Keratinocyte (primary cell): Measurements from ENCODE around the gene TNFSF18. TPM values are rescaled to one million over a fixed set of nuclear protein-coding genes. Genes with fewer than 3 reads are reported as not detected.

Source experiments
- DNase-seq: peaks from one replicate; pipeline ENCODE4 v3.0.0-alpha.2; 2011; ENCODE audit warnings: low read depth, missing footprints, low spot score
- FAIRE-seq: peaks from 2 replicates; lab custom pipeline; 2011; peaks lifted over from hg19 to GRCh38; lab: Jason Lieb, UNC
- H2AFZ ChIP-seq: 2 replicates; pipeline ENCODE4 v1.6.0; 2012; ENCODE audit warnings: low read length, control low read depth, inconsistent platforms; ENCODE audit not compliant: control insufficient read depth
- H3K27ac ChIP-seq: 2 replicates; pipeline ENCODE4 v1.5.1; 2011; ENCODE audit warnings: low read length; ENCODE audit not compliant: control insufficient read depth, insufficient read depth
- H3K27me3 ChIP-seq: 3 replicates; pipeline ENCODE4 v1.6.0; 2011; ENCODE audit warnings: low read length; ENCODE audit not compliant: control insufficient read depth, insufficient read depth; ENCODE audit errors: extremely low read depth
- H3K36me3 ChIP-seq, 2 experiments: 2 replicates in 1 of 2; 3 replicates in 1 of 2; pipeline ENCODE4 v1.5.1; 2011; ENCODE audit warnings: low read length in 2 of 2, mild to moderate bottlenecking in 1 of 2; ENCODE audit not compliant: control insufficient read depth in 2 of 2, insufficient read depth in 2 of 2; ENCODE audit errors: extremely low read depth in 1 of 2
- H3K4me1 ChIP-seq: 3 replicates; pipeline ENCODE4 v1.5.1; 2011; ENCODE audit warnings: low read length; ENCODE audit not compliant: control insufficient read depth, insufficient read depth; ENCODE audit errors: extremely low read depth
- H3K4me2 ChIP-seq: 3 replicates; pipeline ENCODE4 v1.6.0; 2011; ENCODE audit warnings: low read depth, low read length; ENCODE audit not compliant: control insufficient read depth, insufficient read depth; ENCODE audit errors: extremely low read depth
- H3K4me3 ChIP-seq, 3 experiments: fragments of 200-600 bp in 1 of 3; sonication (generic) in 1 of 3; 2 replicates in 2 of 3; 3 replicates in 1 of 3; pipeline ENCODE4 v1.5.1; 2011 to 2016; ENCODE audit warnings: low read length in 3 of 3, mild to moderate bottlenecking in 3 of 3, control low read depth in 2 of 3, inconsistent platforms in 1 of 3, low read depth in 1 of 3, mixed read lengths in 1 of 3, mixed run types in 1 of 3, moderate library complexity in 1 of 3; ENCODE audit not compliant: control insufficient read depth in 2 of 3, insufficient read depth in 2 of 3; ENCODE audit errors: extremely low read depth in 1 of 3
- H3K79me2 ChIP-seq: 2 replicates; pipeline ENCODE4 v1.6.0; 2012; ENCODE audit warnings: low read length; ENCODE audit not compliant: control insufficient read depth, insufficient read depth
- H3K9ac ChIP-seq: 3 replicates; pipeline ENCODE4 v1.6.0; 2011; ENCODE audit warnings: low read length; ENCODE audit not compliant: control insufficient read depth, insufficient read depth; ENCODE audit errors: extremely low read depth
- H3K9me1 ChIP-seq: 3 replicates; pipeline ENCODE4 v1.6.0; 2011; ENCODE audit warnings: low read length; ENCODE audit not compliant: control insufficient read depth, insufficient read depth; ENCODE audit errors: extremely low read depth
- H3K9me3 ChIP-seq: 2 replicates; pipeline ENCODE4 v1.5.1; 2012; ENCODE audit warnings: low read depth, low read length; ENCODE audit not compliant: control insufficient read depth
- H4K20me1 ChIP-seq: 3 replicates; pipeline ENCODE4 v1.6.0; 2011; ENCODE audit warnings: low read length; ENCODE audit not compliant: control insufficient read depth, insufficient read depth; ENCODE audit errors: extremely low read depth
- CTCF ChIP-seq, 3 experiments: IDR thresholded peaks in 1 of 3; conservative IDR thresholded peaks in 1 of 3; optimal IDR thresholded peaks in 1 of 3; 2 replicates in 2 of 3; 3 replicates in 1 of 3; pipeline versions ENCODE3 to v1.5.1; 2011; ENCODE audit warnings: low read length in 3 of 3, mild to moderate bottlenecking in 3 of 3, moderate library complexity in 2 of 3, control low read depth in 1 of 3, inconsistent platforms in 1 of 3; ENCODE audit not compliant: insufficient read depth in 2 of 3; ENCODE audit errors: extremely low read depth in 1 of 3
- EZH2 ChIP-seq: IDR thresholded peaks from one replicate; pipeline ENCODE4 v1.6.1; 2012; ENCODE audit warnings: inconsistent platforms, mild to moderate bottlenecking, low read length, moderate library complexity
- dilution Hi-C: fragments of 300-500 bp; cut with MboI; formaldehyde crosslinking; loops from one replicate; pipeline ENCODE4 v1.7.0; 2020; ENCODE audit warnings: low sequenced_read_pairs; ENCODE audit not compliant: extremely low pct_ligation_motif_present
- polyA plus RNA-seq, 5 experiments: library from polyadenylated mRNA; depleted of rRNA in 3 of 5; stranded (reverse) in 3 of 5; stranded (forward) in 1 of 5; unstranded in 1 of 5; fragments of >200 nt; gene quantifications; 1 replicate in 1 of 5; 2 replicates in 3 of 5; 3 replicates in 1 of 5; pipeline versions ENCODE4 v1.2.1 to v1.2.3, GENCODE V29; 2011 to 2012; ENCODE audit warnings: missing spikeins in 2 of 5, low read depth in 1 of 5, low replicate concordance in 1 of 5

Gene TNFSF18
- polyA plus RNA-seq, 1 donor (not counting 4 experiments of a cell fraction or from before 2014, with no cell fraction given) = 0.69 TPM

DNA sequence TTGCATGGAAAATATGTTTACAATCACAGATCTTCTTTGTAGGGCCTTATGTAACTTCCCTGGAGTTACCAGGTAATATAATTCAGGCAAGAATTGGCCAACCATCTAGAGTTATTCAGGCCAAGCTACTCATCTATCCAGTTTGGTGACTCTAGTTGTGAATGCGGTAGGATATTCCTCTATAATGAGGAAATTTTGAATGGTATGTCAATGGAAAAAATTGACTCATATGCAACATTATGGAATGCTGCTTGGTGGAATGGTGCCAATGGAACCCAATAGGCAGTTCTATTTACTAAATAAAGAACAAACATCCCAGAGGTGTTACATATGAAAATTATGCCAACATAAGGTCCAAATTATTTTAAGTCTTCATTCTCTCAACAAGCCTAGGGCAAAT lies 5.6 kb upstream of the TNFSF18 start:
- Histone ChIP-seq H2AFZ (no peak overlapping the region), H3K27ac (no peak overlapping the region), H3K4me2 (no peak overlapping the region), H3K9me3 (no peaks in the 10 kb centered on the region), H3K9me1 (no peaks in the 10 kb centered on the region), H3K9ac (no peak overlapping the region), H3K36me3 (no peaks in the 10 kb centered on the region), H4K20me1 (no peaks in the 10 kb centered on the region), H3K4me3 (no peak overlapping the region), H3K79me2 (no peaks in the 10 kb centered on the region), H3K27me3 (no peaks in the 10 kb centered on the region), H3K4me1 (peaks cover 40% of the 10 kb centered on the region)
- FAIRE-seq (peak; percentile 79), DNase-seq (peak; percentile 55)
- no peak for TF ChIP-seq EZH2
- no peak for TF ChIP-seq CTCF (optimal IDR thresholded peaks at IDR 0.05 in 1 of 3, IDR thresholded peaks at IDR 0.05 in 1 of 3, conservative IDR thresholded peaks at IDR 0.05 in 1 of 3; ENCODE audit: extremely low read depth in 1 of 3, insufficient read depth in 2 of 3, low read length in 3 of 3)
- dilution Hi-C loops = no loop called here

DNA sequence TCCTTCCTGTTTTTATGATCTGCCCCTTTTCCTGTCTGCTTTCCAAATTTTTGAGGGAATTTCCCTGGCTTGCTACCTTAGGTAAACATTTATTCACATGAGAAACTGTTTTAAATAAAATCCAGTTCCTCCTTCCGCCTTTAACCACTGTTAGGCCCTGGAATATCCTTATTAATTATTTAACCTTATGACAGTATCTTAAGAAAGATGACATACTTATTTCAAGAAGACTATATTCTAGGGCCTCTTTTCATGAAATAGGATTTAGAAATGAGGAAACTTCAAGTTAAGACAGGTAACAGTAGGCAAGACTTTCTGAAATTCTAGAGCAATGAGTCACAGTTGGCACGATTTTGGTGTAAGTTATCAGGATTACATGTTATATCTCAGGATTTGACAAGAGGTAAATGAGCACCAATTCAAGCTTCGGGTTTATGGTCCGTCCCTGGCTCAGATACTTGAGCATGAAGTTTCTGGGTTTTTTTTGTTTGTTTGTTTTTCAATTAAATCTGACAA lies 2.0 kb upstream of the TNFSF18 start:
- dilution Hi-C loops = no loop called here
- Histone ChIP-seq H3K27me3 (no peaks in the 10 kb centered on the region), H3K36me3 (no peaks in the 10 kb centered on the region), H3K9me1 (no peaks in the 10 kb centered on the region), H3K9ac (peak overlapping the region; percentile 65), H3K9me3 (no peaks in the 10 kb centered on the region), H2AFZ (peak overlapping the region; percentile 49), H3K79me2 (no peaks in the 10 kb centered on the region), H3K4me3 (peak overlapping the region in 2 of 3 experiments; percentile 30 to 36), H3K4me2 (peak overlapping the region; percentile 81), H3K4me1 (peaks cover 66% of the 10 kb centered on the region), H3K27ac (peak overlapping the region; percentile 95), H4K20me1 (no peaks in the 10 kb centered on the region)
- DNase-seq (peak; percentile 71), FAIRE-seq (peak; percentile 91)
- no peak for TF ChIP-seq CTCF (optimal IDR thresholded peaks at IDR 0.05 in 1 of 3, IDR thresholded peaks at IDR 0.05 in 1 of 3, conservative IDR thresholded peaks at IDR 0.05 in 1 of 3; ENCODE audit: extremely low read depth in 1 of 3, insufficient read depth in 2 of 3, low read length in 3 of 3)
- TF ChIP-seq EZH2 = no peak
